T-helper 1 cell treated with Interleukin-12 subunit alpha and Interleukin-12 subunit beta and Interleukin-4 antibody, amounts not matched to agents 30 μg/mL and 1 μg/mL, for 36 hours (primary cell): ENCODE results near the gene IFNGR2.
"Not testable (repeated sequence)": the region's sequence is repeated elsewhere in the genome, so short reads cannot be mapped to it uniquely, and the experiment has no call there.

Experiments used
- H3K27ac Mint-ChIP-seq: one replicate; pipeline ENCODE4 v1.8.0; 2021; ENCODE audit warnings: mild to moderate bottlenecking, mixed read lengths
- H3K27me3 Mint-ChIP-seq: one replicate; pipeline ENCODE4 v1.8.0; 2021; ENCODE audit warnings: low read depth, mixed read lengths
- H3K36me3 Mint-ChIP-seq: one replicate; pipeline ENCODE4 v1.8.0; 2021; ENCODE audit warnings: low read depth, mixed read lengths
- H3K4me1 Mint-ChIP-seq: one replicate; pipeline ENCODE4 v1.8.0; 2021; ENCODE audit warnings: low read depth, mixed read lengths
- H3K4me3 Mint-ChIP-seq: one replicate; pipeline ENCODE4 v1.8.0; 2021; ENCODE audit warnings: mild to moderate bottlenecking, moderate library complexity, mixed read lengths
- H3K9me3 Mint-ChIP-seq: one replicate; pipeline ENCODE4 v1.8.0; 2021; ENCODE audit warnings: mixed read lengths

IFNGR2 gene

GRCh38 chr21:33455686-33456446 lies 52.7 kb downstream of the IFNGR2 start:
- Mint-ChIP-seq H3K4me1 (no peaks in the 10 kb centered on the region), H3K27ac (no peak overlapping the region), H3K9me3 (no peaks in the 10 kb centered on the region), H3K27me3 (no peaks in the 10 kb centered on the region), H3K4me3 (no peak overlapping the region), H3K36me3 (peaks cover 16% of the 10 kb centered on the region)

- Mint-ChIP-seq H3K27ac (no peak overlapping the region), H3K9me3 (no peaks in the 10 kb centered on the region), H3K36me3 (peaks cover 6% of the 10 kb centered on the region), H3K4me3 (no peak overlapping the region), H3K4me1 (no peaks in the 10 kb centered on the region), H3K27me3 (no peaks in the 10 kb centered on the region)
Measured at GRCh38 chr21:33458861-33459260, 55.6 kb downstream of the IFNGR2 start.

- no peaks in the 10 kb centered on the region for H3K4me1 Mint-ChIP-seq
- peaks cover 6% of the 10 kb centered on the region for H3K36me3 Mint-ChIP-seq
- H3K27ac Mint-ChIP-seq: no peak overlapping the region
- no peaks in the 10 kb centered on the region for H3K9me3 Mint-ChIP-seq
- no peaks in the 10 kb centered on the region for H3K27me3 Mint-ChIP-seq
- H3K4me3 Mint-ChIP-seq: no peak overlapping the region
Measured at GRCh38 chr21:33461538-33462250, 58.5 kb downstream of the IFNGR2 start.

GRCh38 chr21:33469183-33469582 lies 66.0 kb downstream of the IFNGR2 start:
- H3K27ac Mint-ChIP-seq, H3K36me3 Mint-ChIP-seq, H3K4me1 Mint-ChIP-seq, H3K9me3 Mint-ChIP-seq, H3K27me3 Mint-ChIP-seq, H3K4me3 Mint-ChIP-seq: not testable (repeated sequence)

- Mint-ChIP-seq H3K36me3 (no peaks in the 10 kb centered on the region), H3K27me3 (no peaks in the 10 kb centered on the region), H3K4me1 (no peaks in the 10 kb centered on the region), H3K27ac (no peak overlapping the region), H3K9me3 (no peaks in the 10 kb centered on the region), H3K4me3 (no peak overlapping the region)
Measured at GRCh38 chr21:33470701-33471100, 67.5 kb downstream of the IFNGR2 start.

GRCh38 chr21:33473344-33473743 lies 70.1 kb downstream of the IFNGR2 start:
- H3K27me3 Mint-ChIP-seq: no peaks in the 10 kb centered on the region
- no peaks in the 10 kb centered on the region for H3K9me3 Mint-ChIP-seq
- H3K27ac Mint-ChIP-seq: no peak overlapping the region
- no peaks in the 10 kb centered on the region for H3K36me3 Mint-ChIP-seq
- peaks cover 2% of the 10 kb centered on the region for H3K4me1 Mint-ChIP-seq
- no peak overlapping the region for H3K4me3 Mint-ChIP-seq

- peaks cover 14% of the 10 kb centered on the region for H3K4me1 Mint-ChIP-seq
- peaks cover 1% of the 10 kb centered on the region for H3K27me3 Mint-ChIP-seq
- H3K36me3 Mint-ChIP-seq: no peaks in the 10 kb centered on the region
- H3K4me3 Mint-ChIP-seq: peak overlapping the region; percentile 10
- H3K27ac Mint-ChIP-seq: no peak overlapping the region
- no peaks in the 10 kb centered on the region for H3K9me3 Mint-ChIP-seq
Measured at GRCh38 chr21:33477066-33477465, 73.9 kb downstream of the IFNGR2 start.

GRCh38 chr21:33478182-33478581 lies 75.0 kb downstream of the IFNGR2 start:
- no peaks in the 10 kb centered on the region for H3K9me3 Mint-ChIP-seq
- peak overlapping the region; percentile 60 for H3K27ac Mint-ChIP-seq
- peaks cover 14% of the 10 kb centered on the region for H3K4me1 Mint-ChIP-seq
- peaks cover 10% of the 10 kb centered on the region for H3K27me3 Mint-ChIP-seq
- no peaks in the 10 kb centered on the region for H3K36me3 Mint-ChIP-seq
- H3K4me3 Mint-ChIP-seq: peak overlapping the region; percentile 80

GRCh38 chr21:33478935-33479678 lies 75.9 kb downstream of the IFNGR2 start:
- peaks cover 14% of the 10 kb centered on the region for H3K4me1 Mint-ChIP-seq
- H3K36me3 Mint-ChIP-seq: no peaks in the 10 kb centered on the region
- no peaks in the 10 kb centered on the region for H3K9me3 Mint-ChIP-seq
- peaks cover 10% of the 10 kb centered on the region for H3K27me3 Mint-ChIP-seq
- H3K4me3 Mint-ChIP-seq: peak overlapping the region; percentile 80
- H3K27ac Mint-ChIP-seq: peak overlapping the region; percentile 60

- Mint-ChIP-seq H3K9me3 (no peaks in the 10 kb centered on the region), H3K27me3 (peaks cover 10% of the 10 kb centered on the region), H3K4me3 (peak within 1 kb of the TSS; percentile 91), H3K27ac (peak within 1 kb of the TSS; percentile 88), H3K36me3 (no peaks in the 10 kb centered on the region), H3K4me1 (peaks cover 14% of the 10 kb centered on the region)
Measured at GRCh38 chr21:33479679-33480480, 76.7 kb downstream of the IFNGR2 start, which contains the start of gene TMEM50B. Gene TMEM50B, minus strand, starts transcription at chr21:33479974. Its CDS starts 11,089 bp downstream, at chr21:33468885.

- H3K27ac Mint-ChIP-seq: peak overlapping the region; percentile 88
- peak overlapping the region; percentile 91 for H3K4me3 Mint-ChIP-seq
- peaks cover 10% of the 10 kb centered on the region for H3K27me3 Mint-ChIP-seq
- H3K4me1 Mint-ChIP-seq: peaks cover 14% of the 10 kb centered on the region
- H3K9me3 Mint-ChIP-seq: no peaks in the 10 kb centered on the region
- no peaks in the 10 kb centered on the region for H3K36me3 Mint-ChIP-seq
Measured at GRCh38 chr21:33480481-33481103, 77.4 kb downstream of the IFNGR2 start.

- H3K27me3 Mint-ChIP-seq: peaks cover 10% of the 10 kb centered on the region
- peak overlapping the region; percentile 26 for H3K4me3 Mint-ChIP-seq
- H3K36me3 Mint-ChIP-seq: no peaks in the 10 kb centered on the region
- H3K4me1 Mint-ChIP-seq: peaks cover 14% of the 10 kb centered on the region
- H3K27ac Mint-ChIP-seq: no peak overlapping the region
- no peaks in the 10 kb centered on the region for H3K9me3 Mint-ChIP-seq
Measured at GRCh38 chr21:33481314-33481943, 78.2 kb downstream of the IFNGR2 start.
